ENCODE results near the gene CYP1A2. TPM values are rescaled to one million over a fixed set of nuclear protein-coding genes. Genes with fewer than 3 reads are reported as not detected.

CYP1A2 gene
- polyA plus RNA-seq, 6 donors from 2014 or later: not detected

GRCh38 chr15:74800559-74801094 is 52.0 kb downstream of the CYP1A2 start:
- H3K27me3 Mint-ChIP-seq: no peaks in the 10 kb centered on the region
- H3K36me3 Mint-ChIP-seq: peaks cover 5 to 22% of the 10 kb centered on the region in 2 donors
- peaks cover 44 to 57% (median 51%) of the 10 kb centered on the region in 3 donors for H3K4me1 Mint-ChIP-seq
- H3K9me3 Mint-ChIP-seq: no peaks in the 10 kb centered on the region
- no peak for DNase-seq
- H3K27ac Mint-ChIP-seq: peak overlapping the region in 3 of 6 donors; percentile 96 to 99 (median 98)
- ATAC-seq (ENCODE audit: low read depth in 2 of 2): no peak
- peak overlapping the region in 1 of 8 donors; percentile 56 for H3K4me3 Mint-ChIP-seq

DNA sequence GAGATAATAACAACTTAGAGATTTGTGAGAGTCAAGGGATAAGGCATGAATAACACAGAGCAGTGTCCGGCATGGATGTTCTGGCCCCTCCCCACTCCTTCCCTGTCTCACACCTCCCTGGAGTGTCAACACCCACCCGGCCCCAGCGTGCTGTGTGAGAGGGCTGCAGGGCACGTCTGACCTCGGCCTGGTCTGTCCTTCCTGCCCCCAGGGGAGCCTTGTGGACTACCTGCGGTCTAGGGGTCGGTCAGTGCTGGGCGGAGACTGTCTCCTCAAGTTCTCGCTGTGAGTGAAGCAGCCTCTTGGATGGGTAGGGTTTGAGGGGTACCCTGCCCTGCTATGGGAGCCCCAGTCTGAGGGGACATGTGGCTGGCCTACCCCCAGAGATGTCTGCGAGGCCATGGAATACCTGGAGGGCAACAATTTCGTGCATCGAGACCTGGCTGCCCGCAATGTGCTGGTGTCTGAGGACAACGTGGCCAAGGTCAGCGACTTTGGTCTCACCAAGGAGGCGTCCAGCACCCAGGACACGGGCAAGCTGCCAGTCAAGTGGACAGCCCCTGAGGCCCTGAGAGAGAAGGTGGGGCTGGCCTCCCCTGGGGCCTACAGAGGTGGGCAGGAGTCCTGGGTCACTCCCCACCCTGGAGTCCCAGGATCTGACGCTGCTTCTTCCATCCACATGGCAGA is 52.8 kb downstream of the CYP1A2 start:
- H3K9me3 Mint-ChIP-seq: no peaks in the 10 kb centered on the region
- peak overlapping the region in 1 of 6 donors; percentile 99 for H3K27ac Mint-ChIP-seq
- ATAC-seq (ENCODE audit: low read depth in 2 of 2) (no peak), DNase-seq (no peak)
- H3K4me1 Mint-ChIP-seq: peaks cover 35 to 52% (median 47%) of the 10 kb centered on the region in 3 donors
- H3K4me3 Mint-ChIP-seq: peak overlapping the region in 1 of 8 donors; percentile 56
- no peaks in the 10 kb centered on the region for H3K27me3 Mint-ChIP-seq
- H3K36me3 Mint-ChIP-seq: peaks cover 5 to 15% of the 10 kb centered on the region in 2 donors

DNA sequence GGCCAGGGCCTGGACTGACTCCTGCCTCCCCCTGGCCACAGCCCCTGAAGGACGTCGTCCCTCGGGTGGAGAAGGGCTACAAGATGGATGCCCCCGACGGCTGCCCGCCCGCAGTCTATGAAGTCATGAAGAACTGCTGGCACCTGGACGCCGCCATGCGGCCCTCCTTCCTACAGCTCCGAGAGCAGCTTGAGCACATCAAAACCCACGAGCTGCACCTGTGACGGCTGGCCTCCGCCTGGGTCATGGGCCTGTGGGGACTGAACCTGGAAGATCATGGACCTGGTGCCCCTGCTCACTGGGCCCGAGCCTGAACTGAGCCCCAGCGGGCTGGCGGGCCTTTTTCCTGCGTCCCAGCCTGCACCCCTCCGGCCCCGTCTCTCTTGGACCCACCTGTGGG is 53.6 kb downstream of the CYP1A2 start:
- ATAC-seq (ENCODE audit: low read depth in 2 of 2) (no peak), DNase-seq (no peak)
- peaks cover 32 to 50% (median 50%) of the 10 kb centered on the region in 3 donors for H3K4me1 Mint-ChIP-seq
- H3K27me3 Mint-ChIP-seq: no peaks in the 10 kb centered on the region
- H3K27ac Mint-ChIP-seq: no peak overlapping the region
- no peaks in the 10 kb centered on the region for H3K9me3 Mint-ChIP-seq
- peaks cover 5 to 15% of the 10 kb centered on the region in 2 donors for H3K36me3 Mint-ChIP-seq
- H3K4me3 Mint-ChIP-seq: no peak overlapping the region

- H3K9me3 Mint-ChIP-seq: no peaks in the 10 kb centered on the region
- peaks cover 5 to 15% of the 10 kb centered on the region in 2 donors for H3K36me3 Mint-ChIP-seq
Measured at GRCh38 chr15:74802862-74803447, 54.3 kb downstream of the CYP1A2 start.

DNA sequence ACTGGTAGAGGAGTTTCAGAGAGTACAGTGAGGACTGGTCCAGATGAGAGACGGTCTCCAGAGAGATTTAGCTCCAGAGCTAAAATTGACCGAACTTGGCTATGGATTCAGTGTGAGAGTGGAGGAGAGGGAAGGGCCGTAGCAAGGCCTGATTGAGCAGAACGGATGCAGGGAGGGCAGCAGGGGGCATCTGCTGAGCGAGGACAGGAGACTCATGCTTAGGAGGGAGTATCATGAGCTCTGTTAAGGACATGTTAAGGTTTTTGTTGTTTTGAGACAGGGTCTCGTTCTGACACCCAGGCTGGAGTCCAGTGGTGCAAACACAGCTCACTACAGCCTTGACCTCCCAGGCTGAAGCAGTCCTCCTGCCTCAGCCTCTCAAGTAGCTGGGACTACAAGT is 56.3 kb downstream of the CYP1A2 start:
- H3K4me1 Mint-ChIP-seq: peaks cover 24 to 48% (median 46%) of the 10 kb centered on the region in 3 donors
- peaks cover 5 to 15% of the 10 kb centered on the region in 2 donors for H3K36me3 Mint-ChIP-seq
- peak overlapping the region in 5 of 6 donors; percentile 27 to 86 (median 77) for H3K27ac Mint-ChIP-seq
- no peak for DNase-seq
- no peaks in the 10 kb centered on the region for H3K9me3 Mint-ChIP-seq
- no peak for ATAC-seq (ENCODE audit: low read depth in 2 of 2)
- H3K4me3 Mint-ChIP-seq: peak overlapping the region in 2 of 8 donors; percentile 4 to 37
- no peaks in the 10 kb centered on the region for H3K27me3 Mint-ChIP-seq

More at GRCh38 chr15:74802862-74803447, 54.3 kb downstream of the CYP1A2 start:
- H3K27ac Mint-ChIP-seq: peak overlapping the region in 1 of 6 donors; percentile 72
- H3K27me3 Mint-ChIP-seq: no peaks in the 10 kb centered on the region
- H3K4me1 Mint-ChIP-seq: peaks cover 29 to 50% (median 49%) of the 10 kb centered on the region in 3 donors
- DNase-seq (no peak), ATAC-seq (ENCODE audit: low read depth in 2 of 2) (no peak)
- no peak overlapping the region for H3K4me3 Mint-ChIP-seq

Other genes starting within 250 kb of the CYP1A2 start
- 10 to 100 TPM in 1 of 6 donors, 1 to 10 TPM in 5; 3.0 to 13.6 (median 5.4) TPM for gene ARID3B, start 207.6 kb upstream of the CYP1A2 start, polyA plus RNA-seq (ENCODE audit: low read depth in 6 of 6)
- gene CLK3, start 133.0 kb upstream of the CYP1A2 start, polyA plus RNA-seq (ENCODE audit: low read depth in 6 of 6): 100 to 1,000 TPM in 1 of 6 donors, 10 to 100 TPM in 5; 53.1 to 118 (median 61.9) TPM
- 10 to 100 TPM; 14.4 to 30.1 (median 24.1) TPM for gene EDC3, start 52.8 kb upstream of the CYP1A2 start, polyA plus RNA-seq (ENCODE audit: low read depth in 6 of 6)
- gene CYP1A1, start 23.3 kb upstream of the CYP1A2 start, polyA plus RNA-seq (ENCODE audit: low read depth in 6 of 6): not detected
- 100 to 1,000 TPM; 176 to 273 (median 216) TPM for gene CSK, start 33.2 kb downstream of the CYP1A2 start, polyA plus RNA-seq (ENCODE audit: low read depth in 6 of 6)
- gene LMAN1L, start 64.0 kb downstream of the CYP1A2 start, polyA plus RNA-seq (ENCODE audit: low read depth in 6 of 6): not detected
- gene CPLX3, start 77.8 kb downstream of the CYP1A2 start, polyA plus RNA-seq (ENCODE audit: low read depth in 6 of 6): not detected
- gene ULK3, start 94.3 kb downstream of the CYP1A2 start, polyA plus RNA-seq (ENCODE audit: low read depth in 6 of 6): 10 to 100 TPM in 5 of 6 donors, 1 to 10 TPM in 1; 9.3 to 21.5 (median 13.1) TPM
- 100 to 1,000 TPM; 102 to 122 (median 110) TPM for gene SCAMP2, start 124.5 kb downstream of the CYP1A2 start, polyA plus RNA-seq (ENCODE audit: low read depth in 6 of 6)
- gene MPI, start 141.2 kb downstream of the CYP1A2 start, polyA plus RNA-seq (ENCODE audit: low read depth in 6 of 6): 10 to 100 TPM; 54.3 to 70.0 (median 57.7) TPM
- gene FAM219B, start 158.0 kb downstream of the CYP1A2 start, polyA plus RNA-seq (ENCODE audit: low read depth in 6 of 6): 10 to 100 TPM; 16.7 to 31.4 (median 22.2) TPM
- gene COX5A, start 189.2 kb downstream of the CYP1A2 start, polyA plus RNA-seq (ENCODE audit: low read depth in 6 of 6): 100 to 1,000 TPM; 250 to 322 (median 270) TPM
- gene RPP25, start 207.9 kb downstream of the CYP1A2 start, polyA plus RNA-seq (ENCODE audit: low read depth in 6 of 6): 1 to 10 TPM in 5 of 6 donors, under 1 TPM in 1; 0.92 to 3.6 (median 2.7) TPM
- not detected for gene SCAMP5, start 246.7 kb downstream of the CYP1A2 start, polyA plus RNA-seq (ENCODE audit: low read depth in 6 of 6)